Right atrium auricular region (tissue), 2 donors: ENCODE data around the gene ZMIZ1. TPM values are rescaled to one million over a fixed set of nuclear protein-coding genes. Genes with fewer than 3 reads are reported as not detected.

Experiments used
- DNase-seq: peaks from one replicate; pipeline ENCODE4 v3.0.0-alpha.2; 2019; ENCODE audit warnings: low spot score
- H3K27ac ChIP-seq, 2 donors: fragments of 200-600 bp; sonication (generic); 1 replicate in 1 of 2; 2 replicates in 1 of 2; pipeline ENCODE4 v1.5.1; 2016 to 2019
- H3K27me3 ChIP-seq, 2 donors: fragments of 200-600 bp; sonication (generic); one replicate each; pipeline versions ENCODE4 v1.5.1 to v1.6.0; 2017 to 2019
- H3K36me3 ChIP-seq: fragments of 200-600 bp; sonication (generic); one replicate; pipeline ENCODE4 v1.5.1; 2016
- H3K4me1 ChIP-seq, 2 donors: fragments of 200-600 bp; sonication (generic); one replicate each; pipeline versions ENCODE4 v1.5.1 to v1.6.0; 2017 to 2019
- H3K4me3 ChIP-seq, 2 donors: fragments of 200-600 bp; sonication (generic); 1 replicate in 1 of 2; 2 replicates in 1 of 2; pipeline ENCODE4 v1.5.1; 2017 to 2019; ENCODE audit warnings: mild to moderate bottlenecking in 1 of 2, moderate library complexity in 1 of 2
- H3K9me3 ChIP-seq, 2 donors: fragments of 200-600 bp; sonication (generic); one replicate each; pipeline ENCODE4 v1.5.1; 2019
- total RNA-seq, 2 donors: library from RNA; depleted of rRNA; stranded (reverse); fragments of >200 nt; gene quantifications; one replicate each; pipeline ENCODE4 v1.1.0, GENCODE V29; 2016
- TF ChIP-seq, protein P1 (sequence below), 2 donors: fragments of 200-600 bp; sonication (generic); IDR thresholded peaks; one replicate each; pipeline ENCODE4 v1.5.1; 2019; ENCODE audit warnings: antibody characterized with exemption in 2 of 2

Gene ZMIZ1
- total RNA-seq, 2 donors from 2014 or later: 59.3 to 71.0 TPM

DNA sequence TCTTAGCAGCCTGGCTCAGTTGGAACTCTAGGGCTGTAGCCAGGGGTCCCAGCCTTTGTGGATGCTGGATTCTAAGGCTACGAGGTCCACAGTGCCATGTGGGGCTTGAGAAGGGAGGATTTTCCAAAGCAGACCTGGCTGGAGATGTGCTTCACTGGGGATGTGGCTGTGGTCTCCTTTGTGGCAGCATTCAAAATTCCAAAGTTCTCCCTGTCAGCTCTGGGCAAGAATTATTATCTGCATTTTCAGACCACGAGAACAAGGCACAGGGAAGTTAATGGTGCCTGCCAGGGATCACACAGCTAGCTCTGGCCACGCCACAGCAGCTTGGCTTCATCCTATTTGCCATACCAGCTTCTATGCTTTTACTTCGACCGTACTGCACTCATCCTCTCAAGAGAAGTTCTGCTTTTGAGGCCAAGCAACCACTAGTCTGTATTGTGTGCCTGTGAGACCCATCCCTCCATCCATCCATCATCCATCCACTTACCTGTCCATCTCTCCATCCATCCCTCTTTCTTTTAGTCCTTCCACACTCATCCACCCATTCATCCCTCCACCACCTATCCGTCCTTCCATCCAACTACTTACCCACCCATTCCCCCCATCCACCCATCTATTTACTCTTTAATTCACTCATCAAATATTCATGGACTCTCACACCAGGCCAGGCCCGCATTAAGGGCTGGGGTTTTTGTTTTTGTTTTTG, 71.5 kb downstream of the ZMIZ1 start:
- H3K27ac ChIP-seq: peak overlapping the region; percentile 93 to 98

GRCh38 chr10:79140855-79141254, 72.1 kb downstream of the ZMIZ1 start:
- Histone ChIP-seq H3K27me3 (no peaks in the 10 kb centered on the region), H3K4me3 (no peak overlapping the region), H3K9me3 (no peaks in the 10 kb centered on the region), H3K27ac (peak overlapping the region; percentile 93 to 98), H3K36me3 (peaks cover 21% of the 10 kb centered on the region), H3K4me1 (peaks cover 0 to 98% of the 10 kb centered on the region in 2 donors)
- no peak for DNase-seq
- TF ChIP-seq, protein P1, sequence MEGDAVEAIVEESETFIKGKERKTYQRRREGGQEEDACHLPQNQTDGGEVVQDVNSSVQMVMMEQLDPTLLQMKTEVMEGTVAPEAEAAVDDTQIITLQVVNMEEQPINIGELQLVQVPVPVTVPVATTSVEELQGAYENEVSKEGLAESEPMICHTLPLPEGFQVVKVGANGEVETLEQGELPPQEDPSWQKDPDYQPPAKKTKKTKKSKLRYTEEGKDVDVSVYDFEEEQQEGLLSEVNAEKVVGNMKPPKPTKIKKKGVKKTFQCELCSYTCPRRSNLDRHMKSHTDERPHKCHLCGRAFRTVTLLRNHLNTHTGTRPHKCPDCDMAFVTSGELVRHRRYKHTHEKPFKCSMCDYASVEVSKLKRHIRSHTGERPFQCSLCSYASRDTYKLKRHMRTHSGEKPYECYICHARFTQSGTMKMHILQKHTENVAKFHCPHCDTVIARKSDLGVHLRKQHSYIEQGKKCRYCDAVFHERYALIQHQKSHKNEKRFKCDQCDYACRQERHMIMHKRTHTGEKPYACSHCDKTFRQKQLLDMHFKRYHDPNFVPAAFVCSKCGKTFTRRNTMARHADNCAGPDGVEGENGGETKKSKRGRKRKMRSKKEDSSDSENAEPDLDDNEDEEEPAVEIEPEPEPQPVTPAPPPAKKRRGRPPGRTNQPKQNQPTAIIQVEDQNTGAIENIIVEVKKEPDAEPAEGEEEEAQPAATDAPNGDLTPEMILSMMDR (IDR thresholded peaks at IDR 0.05): no peak

More for the DNA sequence above, 71.5 kb downstream of the ZMIZ1 start:
- H3K4me3 ChIP-seq: no peak overlapping the region
- TF ChIP-seq, protein P1 (IDR thresholded peaks at IDR 0.05): no peak
- no peak for DNase-seq
- H3K4me1 ChIP-seq: peaks cover 0 to 98% of the 10 kb centered on the region in 2 donors
- peaks cover 21% of the 10 kb centered on the region for H3K36me3 ChIP-seq
- H3K27me3 ChIP-seq: no peaks in the 10 kb centered on the region
- H3K9me3 ChIP-seq: no peaks in the 10 kb centered on the region

GRCh38 chr10:79142064-79142491, 73.3 kb downstream of the ZMIZ1 start:
- no peak overlapping the region for H3K4me3 ChIP-seq
- H3K9me3 ChIP-seq: no peaks in the 10 kb centered on the region
- no peaks in the 10 kb centered on the region for H3K27me3 ChIP-seq
- TF ChIP-seq, protein P1 (IDR thresholded peaks at IDR 0.05): no peak
- H3K36me3 ChIP-seq: peaks cover 21% of the 10 kb centered on the region
- DNase-seq: peak; percentile 90
- peak overlapping the region; percentile 93 to 98 for H3K27ac ChIP-seq
- peaks cover 0 to 98% of the 10 kb centered on the region in 2 donors for H3K4me1 ChIP-seq

- Histone ChIP-seq H3K4me3 (no peak overlapping the region), H3K27ac (peak overlapping the region; percentile 93 to 98), H3K9me3 (no peaks in the 10 kb centered on the region), H3K36me3 (peaks cover 21% of the 10 kb centered on the region), H3K27me3 (no peaks in the 10 kb centered on the region), H3K4me1 (peaks cover 0 to 98% of the 10 kb centered on the region in 2 donors)
- TF ChIP-seq, protein P1 (IDR thresholded peaks at IDR 0.05): no peak
- no peak for DNase-seq
Measured at GRCh38 chr10:79142522-79143309, 74.0 kb downstream of the ZMIZ1 start.

DNA sequence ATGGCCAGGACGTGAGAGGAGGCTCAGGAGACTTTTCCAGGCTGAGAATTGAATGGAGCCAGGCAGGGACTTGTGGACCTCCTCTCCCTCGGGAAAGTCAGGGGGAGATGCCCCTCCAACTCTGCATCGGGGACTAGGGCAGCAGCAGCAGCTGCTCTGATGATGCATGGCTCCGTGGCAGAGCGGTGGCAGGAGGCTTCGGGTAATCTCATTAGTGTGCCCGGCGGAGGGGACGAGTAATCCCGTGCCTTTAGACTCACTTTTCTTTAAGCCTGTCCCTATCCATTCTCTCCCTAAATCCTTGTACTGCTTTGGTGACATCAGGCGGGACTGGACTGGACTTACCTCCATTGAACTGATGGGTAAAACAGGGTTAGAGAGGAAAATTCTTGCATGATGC, 75.1 kb downstream of the ZMIZ1 start:
- peaks cover 0 to 98% of the 10 kb centered on the region in 2 donors for H3K4me1 ChIP-seq
- TF ChIP-seq, protein P1 (IDR thresholded peaks at IDR 0.05): no peak
- no peak for DNase-seq
- no peaks in the 10 kb centered on the region for H3K27me3 ChIP-seq
- no peaks in the 10 kb centered on the region for H3K9me3 ChIP-seq
- no peak overlapping the region for H3K4me3 ChIP-seq
- H3K27ac ChIP-seq: peak overlapping the region; percentile 93 to 98
- peaks cover 21% of the 10 kb centered on the region for H3K36me3 ChIP-seq
